Measurements from ENCODE around the gene PGAM2.
"Not testable (repeated sequence)": the region's sequence is repeated elsewhere in the genome, so short reads cannot be mapped to it uniquely, and the experiment has no call there.

PGAM2 gene

DNA sequence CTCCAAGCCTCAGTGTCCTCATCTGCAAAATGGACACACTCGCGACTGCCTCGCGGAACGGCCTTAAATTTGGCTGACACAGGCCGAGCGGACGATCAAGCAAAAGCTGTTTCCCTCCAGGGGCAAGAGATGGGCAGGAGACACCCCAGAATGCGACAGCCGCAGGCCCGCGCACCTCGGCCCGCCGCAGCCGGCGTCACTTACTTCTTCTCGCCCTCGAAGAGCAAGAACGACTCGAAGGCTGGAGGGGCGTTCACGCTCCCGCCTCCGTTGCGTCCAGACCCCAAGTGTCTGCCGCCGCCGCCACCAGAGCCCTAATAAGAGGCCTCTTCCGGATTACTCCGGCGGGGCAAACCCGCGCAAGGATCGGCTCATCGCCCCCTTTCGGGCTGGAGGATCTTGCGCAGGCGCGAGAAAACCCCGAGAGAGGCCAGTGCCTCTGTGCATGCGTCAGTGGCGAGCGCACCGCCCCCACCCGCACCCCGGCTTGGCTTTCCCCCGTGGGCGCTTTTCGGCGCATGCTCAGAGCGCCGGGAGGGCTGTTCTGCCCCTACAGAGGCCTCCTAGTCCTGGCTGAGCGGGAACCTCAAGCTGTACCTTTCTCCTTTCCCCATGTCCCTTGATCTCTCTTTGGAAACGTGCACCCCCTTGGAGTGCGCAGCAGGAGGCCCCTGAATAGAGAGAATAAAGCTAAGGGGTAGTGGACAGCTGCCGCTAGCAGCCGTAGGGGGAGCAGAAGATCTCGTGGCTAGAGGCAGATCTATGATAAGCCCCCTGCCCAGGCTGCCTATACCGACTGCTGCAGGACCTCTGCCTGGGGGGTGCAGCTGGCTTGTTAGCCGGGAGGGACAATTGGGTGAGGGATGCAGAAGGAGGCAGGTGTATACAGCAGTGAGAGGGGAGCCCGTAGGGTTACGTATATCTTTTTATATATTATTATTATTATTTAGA, 46.2 kb downstream of the PGAM2 start:
- 0 out of 2 replicates have a peak, but pooled peaks have one; percentile 42 for TF ChIP-seq ZFP3 (CRISPR knock-in tag; IDR thresholded peaks at IDR 0.05)
- peak; percentile 98 for ATAC-seq

DNA sequence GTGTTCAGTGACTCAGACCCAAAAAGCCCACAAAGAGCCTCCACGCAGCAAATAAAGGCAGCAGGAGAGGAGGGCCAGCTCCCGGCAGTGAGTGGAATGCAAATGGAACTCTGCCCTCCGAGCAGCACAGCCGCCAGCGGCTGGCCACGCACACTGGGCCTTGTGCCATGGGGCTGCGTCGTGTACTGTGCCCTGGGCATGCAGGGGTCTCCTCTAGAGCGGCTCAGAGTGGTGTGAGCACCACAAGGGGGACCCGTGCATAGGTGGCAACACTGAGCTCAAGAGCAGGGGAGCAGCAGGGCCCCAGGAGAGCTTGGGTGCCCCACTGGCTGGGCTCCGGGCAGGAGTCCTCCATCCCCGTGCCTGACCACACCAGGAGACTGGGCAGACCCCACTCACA, 50.3 kb downstream of the PGAM2 start:
- not testable (repeated sequence) for ATAC-seq

All from SK-N-SH treated with all-trans-retinoic acid at 6 μM for 48 hours (cell line).